ENCODE data around the gene LILRA6. TPM values are rescaled to one million over a fixed set of nuclear protein-coding genes. Genes with fewer than 3 reads are reported as not detected.
"Not testable (repeated sequence)": the region's sequence is repeated elsewhere in the genome, so short reads cannot be mapped to it uniquely, and the experiment has no call there.

LILRA6 gene
- total RNA-seq, 2 experiments from 2014 or later: 0.60 TPM; not detected in 1

DNA sequence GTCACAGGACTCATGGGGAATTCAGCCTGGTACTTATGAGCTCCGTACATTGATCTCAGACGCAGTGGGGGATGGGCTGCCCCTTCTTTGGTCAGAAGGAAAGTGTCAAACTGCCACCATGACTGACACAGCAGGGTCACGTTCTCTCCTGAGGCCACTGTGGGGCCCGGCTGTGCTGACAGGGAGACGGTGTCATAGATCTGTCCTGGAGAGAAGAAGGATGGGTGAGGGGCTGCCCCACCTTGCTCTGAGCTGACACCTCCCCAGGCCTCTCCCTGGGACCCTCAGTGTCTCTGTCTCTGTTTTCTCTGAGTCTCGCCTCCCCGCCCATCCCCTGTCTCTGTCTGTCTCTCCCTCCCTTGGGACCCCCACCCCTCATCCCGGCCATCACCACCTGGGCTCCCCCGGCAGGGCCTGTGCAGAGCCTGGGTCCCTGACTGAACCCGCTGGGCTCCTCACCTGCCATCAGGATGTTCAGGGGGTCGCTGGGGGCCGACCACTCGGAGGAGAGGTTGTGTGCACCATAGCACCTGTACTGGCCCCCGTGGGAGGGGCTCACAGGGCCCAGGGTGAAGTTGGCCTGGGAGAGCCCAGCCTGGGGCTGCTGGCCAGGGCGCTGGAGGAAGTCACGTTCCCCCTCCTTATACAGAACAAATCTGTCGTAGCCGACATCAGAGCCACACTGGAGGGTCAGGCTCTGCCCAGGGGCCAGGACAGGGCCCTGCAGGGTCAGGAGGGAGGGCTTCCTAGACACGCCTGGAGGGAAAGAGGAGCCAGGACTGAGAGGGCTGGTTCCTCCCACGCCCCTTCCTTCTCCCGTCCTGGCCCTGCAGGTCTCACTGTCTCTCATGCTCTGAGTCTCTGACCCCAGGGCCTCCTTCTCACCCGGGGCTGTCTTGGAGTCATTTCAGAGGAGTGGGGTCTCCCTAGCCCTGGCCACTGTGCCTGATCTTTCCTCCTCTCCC is 1.9 kb downstream of the LILRA6 start:
- H3K4me3 Mint-ChIP-seq; H3K27ac ChIP-seq (ENCODE audit: low read depth in 1 of 2, low read length in 2 of 2); ATAC-seq (ENCODE audit: poor library complexity); H3K27ac Mint-ChIP-seq; H3K36me3 Mint-ChIP-seq (ENCODE audit: low read depth); CTCF ChIA-PET; H3K4me1 Mint-ChIP-seq (ENCODE audit: low read depth); H3K27me3 Mint-ChIP-seq; H3K36me3 ChIP-seq (ENCODE audit: insufficient read depth, low read length); H3K4me3 ChIP-seq (ENCODE audit: low read length); intact Hi-C loops (cut with DNase I, micrococcal nuclease); POLR2A ChIA-PET; DNase-seq; H3K9me3 Mint-ChIP-seq; H3K4me1 ChIP-seq (ENCODE audit: insufficient read depth, low read length); H3K9me3 ChIP-seq (ENCODE audit: control insufficient read depth in 1 of 2, insufficient read depth in 1 of 2, low read length in 2 of 2): not testable (repeated sequence)
- peaks cover 5 to 11% of the 10 kb centered on the region in 2 experiments for H3K27me3 ChIP-seq (ENCODE audit: control insufficient read depth in 1 of 2, insufficient read depth in 2 of 2, low read length in 2 of 2)

GRCh38 chr19:54239491-54240371 is 2.9 kb downstream of the LILRA6 start:
- H3K27ac ChIP-seq (ENCODE audit: low read depth in 1 of 2, low read length in 2 of 2); H3K4me3 Mint-ChIP-seq; H3K9me3 Mint-ChIP-seq; H3K4me1 ChIP-seq (ENCODE audit: insufficient read depth, low read length); H3K36me3 Mint-ChIP-seq (ENCODE audit: low read depth); POLR2A ChIA-PET; H3K4me3 ChIP-seq (ENCODE audit: low read length); DNase-seq; H3K9me3 ChIP-seq (ENCODE audit: control insufficient read depth in 1 of 2, insufficient read depth in 1 of 2, low read length in 2 of 2); H3K36me3 ChIP-seq (ENCODE audit: insufficient read depth, low read length); ATAC-seq (ENCODE audit: poor library complexity); H3K4me1 Mint-ChIP-seq (ENCODE audit: low read depth); CTCF ChIA-PET; H3K27ac Mint-ChIP-seq: not testable (repeated sequence)
- H3K27me3 Mint-ChIP-seq: peaks cover 10% of the 10 kb centered on the region
- peaks cover 8 to 11% of the 10 kb centered on the region in 2 experiments for H3K27me3 ChIP-seq (ENCODE audit: control insufficient read depth in 1 of 2, insufficient read depth in 2 of 2, low read length in 2 of 2)
- intact Hi-C loops (cut with DNase I, micrococcal nuclease): loop anchor here in 1 of 2 experiments (2.0 kb wide), 1 partner anchor 17 kb away; the partner anchor contains the start of gene LILRB3

DNA sequence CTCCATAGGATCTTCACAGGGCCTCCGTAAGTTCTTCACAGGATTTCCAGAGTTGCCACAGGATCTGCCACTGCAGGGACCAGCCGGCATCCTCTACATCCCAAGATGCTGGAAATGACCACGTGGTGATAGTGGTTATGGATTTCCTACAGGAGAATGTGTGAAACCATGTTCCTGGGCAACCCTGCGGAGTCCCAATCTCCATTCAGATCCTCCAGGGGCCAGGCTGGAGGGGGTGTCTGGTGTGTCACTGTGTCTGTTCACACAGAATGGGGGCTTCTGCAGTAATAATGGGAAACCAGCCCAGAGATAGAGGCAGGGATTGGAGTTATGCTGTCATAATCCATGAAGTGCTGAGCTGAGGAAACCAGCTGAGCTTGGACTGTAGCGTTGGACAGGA is 8.6 kb downstream of the LILRA6 start:
- ATAC-seq (ENCODE audit: poor library complexity): no peak
- intact Hi-C loops (cut with DNase I, micrococcal nuclease): loop anchor here in 1 of 2 experiments (5.0 kb wide), 1 partner anchor 47 kb away; the partner anchor contains the start of gene MBOAT7
- ChIA-PET POLR2A (no interaction called here), CTCF (no interaction called here)
- no peak for DNase-seq
- Mint-ChIP-seq H3K9me3 (no peaks in the 10 kb centered on the region), H3K4me3 (no peak overlapping the region), H3K4me1 (ENCODE audit: low read depth) (peaks cover 4% of the 10 kb centered on the region), H3K27me3 (peaks cover 46% of the 10 kb centered on the region), H3K36me3 (ENCODE audit: low read depth) (no peaks in the 10 kb centered on the region), H3K27ac (no peak overlapping the region)
- Histone ChIP-seq H3K9me3 (ENCODE audit: control insufficient read depth in 1 of 2, insufficient read depth in 1 of 2, low read length in 2 of 2) (no peaks in the 10 kb centered on the region), H3K4me1 (ENCODE audit: insufficient read depth, low read length) (peaks cover 5% of the 10 kb centered on the region), H3K27me3 (ENCODE audit: control insufficient read depth in 1 of 2, insufficient read depth in 2 of 2, low read length in 2 of 2) (peaks cover 17 to 20% of the 10 kb centered on the region in 2 experiments), H3K4me3 (ENCODE audit: low read length) (no peak overlapping the region), H3K36me3 (ENCODE audit: insufficient read depth, low read length) (no peaks in the 10 kb centered on the region), H3K27ac (ENCODE audit: low read depth in 1 of 2, low read length in 2 of 2) (no peak overlapping the region)
- TF ChIP-seq, protein P1, sequence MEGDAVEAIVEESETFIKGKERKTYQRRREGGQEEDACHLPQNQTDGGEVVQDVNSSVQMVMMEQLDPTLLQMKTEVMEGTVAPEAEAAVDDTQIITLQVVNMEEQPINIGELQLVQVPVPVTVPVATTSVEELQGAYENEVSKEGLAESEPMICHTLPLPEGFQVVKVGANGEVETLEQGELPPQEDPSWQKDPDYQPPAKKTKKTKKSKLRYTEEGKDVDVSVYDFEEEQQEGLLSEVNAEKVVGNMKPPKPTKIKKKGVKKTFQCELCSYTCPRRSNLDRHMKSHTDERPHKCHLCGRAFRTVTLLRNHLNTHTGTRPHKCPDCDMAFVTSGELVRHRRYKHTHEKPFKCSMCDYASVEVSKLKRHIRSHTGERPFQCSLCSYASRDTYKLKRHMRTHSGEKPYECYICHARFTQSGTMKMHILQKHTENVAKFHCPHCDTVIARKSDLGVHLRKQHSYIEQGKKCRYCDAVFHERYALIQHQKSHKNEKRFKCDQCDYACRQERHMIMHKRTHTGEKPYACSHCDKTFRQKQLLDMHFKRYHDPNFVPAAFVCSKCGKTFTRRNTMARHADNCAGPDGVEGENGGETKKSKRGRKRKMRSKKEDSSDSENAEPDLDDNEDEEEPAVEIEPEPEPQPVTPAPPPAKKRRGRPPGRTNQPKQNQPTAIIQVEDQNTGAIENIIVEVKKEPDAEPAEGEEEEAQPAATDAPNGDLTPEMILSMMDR (IDR thresholded peaks at IDR 0.05): no peak

Measured in CD4-positive, alpha-beta T cell (primary cell).